ENCODE measurements around the gene UGGT2. TPM values are rescaled to one million over a fixed set of nuclear protein-coding genes. Genes with fewer than 3 reads are reported as not detected.

UGGT2 gene
- total RNA-seq, 4 donors from 2014 or later, result 19.5 to 148 (median 41.0) TPM

DNA sequence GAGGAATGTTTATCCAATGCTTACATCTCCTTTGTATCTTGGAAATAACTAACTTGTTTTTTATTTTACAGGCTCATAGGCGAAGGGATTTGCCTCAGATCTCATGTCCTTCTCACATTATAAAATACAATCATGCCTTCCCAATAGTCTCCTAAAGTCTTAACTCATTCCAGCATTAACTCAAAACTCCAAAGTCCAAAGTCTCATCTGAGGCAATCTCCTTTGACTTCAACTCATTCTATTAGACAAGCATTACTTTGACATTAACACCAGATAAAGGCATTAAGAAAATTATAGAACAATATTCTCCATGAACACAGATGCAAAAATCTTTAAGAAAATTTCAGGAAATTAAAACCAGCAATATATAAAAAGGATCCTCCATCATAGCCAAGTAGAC is 238.7 kb downstream of the UGGT2 start:
- TF ChIP-seq, protein P1, sequence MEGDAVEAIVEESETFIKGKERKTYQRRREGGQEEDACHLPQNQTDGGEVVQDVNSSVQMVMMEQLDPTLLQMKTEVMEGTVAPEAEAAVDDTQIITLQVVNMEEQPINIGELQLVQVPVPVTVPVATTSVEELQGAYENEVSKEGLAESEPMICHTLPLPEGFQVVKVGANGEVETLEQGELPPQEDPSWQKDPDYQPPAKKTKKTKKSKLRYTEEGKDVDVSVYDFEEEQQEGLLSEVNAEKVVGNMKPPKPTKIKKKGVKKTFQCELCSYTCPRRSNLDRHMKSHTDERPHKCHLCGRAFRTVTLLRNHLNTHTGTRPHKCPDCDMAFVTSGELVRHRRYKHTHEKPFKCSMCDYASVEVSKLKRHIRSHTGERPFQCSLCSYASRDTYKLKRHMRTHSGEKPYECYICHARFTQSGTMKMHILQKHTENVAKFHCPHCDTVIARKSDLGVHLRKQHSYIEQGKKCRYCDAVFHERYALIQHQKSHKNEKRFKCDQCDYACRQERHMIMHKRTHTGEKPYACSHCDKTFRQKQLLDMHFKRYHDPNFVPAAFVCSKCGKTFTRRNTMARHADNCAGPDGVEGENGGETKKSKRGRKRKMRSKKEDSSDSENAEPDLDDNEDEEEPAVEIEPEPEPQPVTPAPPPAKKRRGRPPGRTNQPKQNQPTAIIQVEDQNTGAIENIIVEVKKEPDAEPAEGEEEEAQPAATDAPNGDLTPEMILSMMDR (IDR thresholded peaks at IDR 0.05), result no peak
- no peak for TF ChIP-seq POLR2A (IDR thresholded peaks at IDR 0.05)
- no peak for TF ChIP-seq POLR2AphosphoS5 (IDR thresholded peaks at IDR 0.05)
- TF ChIP-seq EP300 (IDR thresholded peaks at IDR 0.05; ENCODE audit: low read depth), result no peak
- Histone ChIP-seq H3K27me3 (no peaks in the 10 kb centered on the region), H3K36me3 (no peaks in the 10 kb centered on the region), H3K4me1 (no peaks in the 10 kb centered on the region), H3K9me3 (peaks cover 12 to 17% of the 10 kb centered on the region in 2 donors), H3K27ac (no peak overlapping the region), H3K4me3 (no peak overlapping the region)
- intact Hi-C loops (cut with DNase I; ENCODE audit: low total_unique reads) (no loop called here), in situ Hi-C loops (cut with MboI; ENCODE audit: low pct_ligation_motif_present in 1 of 4, low pct_unique_long_range_greater_than_20kb in 1 of 4, low sequenced_read_pairs in 3 of 4) (no loop called here)
- 79 to 100% methylated on average over 1 of the region's 1 CpG for WGBS, 2 donors (ENCODE audit: low coverage in 1 of 2)
- DNase-seq, result no peak

DNA sequence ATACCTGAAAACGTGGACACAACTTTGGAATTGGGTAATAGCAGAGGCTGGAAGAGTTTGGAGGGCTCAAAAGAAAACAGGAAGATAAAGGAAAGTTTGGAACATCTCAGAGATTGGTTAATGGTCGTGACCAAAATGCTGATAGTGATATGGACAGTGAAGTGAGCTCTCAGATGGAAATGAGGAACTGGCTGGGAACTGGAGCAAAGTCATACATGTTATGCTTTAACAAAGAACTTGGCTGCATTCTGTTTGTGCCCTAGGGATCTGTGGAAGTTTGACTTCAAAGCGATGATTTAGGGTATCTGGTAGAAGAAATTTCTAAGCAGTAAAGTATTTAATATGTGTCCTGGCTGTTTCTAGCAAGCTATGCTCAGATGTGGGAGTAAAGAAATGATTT is 240.1 kb downstream of the UGGT2 start:
- 84 to 86% methylated on average over 3 of the region's 3 CpGs for WGBS, 2 donors (ENCODE audit: low coverage in 1 of 2)
- TF ChIP-seq POLR2A (IDR thresholded peaks at IDR 0.05) (no peak), EP300 (IDR thresholded peaks at IDR 0.05; ENCODE audit: low read depth) (no peak), POLR2AphosphoS5 (IDR thresholded peaks at IDR 0.05) (no peak)
- TF ChIP-seq, protein P1 (IDR thresholded peaks at IDR 0.05), result no peak
- H3K27me3 ChIP-seq, result no peaks in the 10 kb centered on the region
- H3K4me1 ChIP-seq, result no peaks in the 10 kb centered on the region
- peaks cover 14 to 20% of the 10 kb centered on the region in 2 donors for H3K9me3 ChIP-seq
- no peaks in the 10 kb centered on the region for H3K36me3 ChIP-seq
- H3K27ac ChIP-seq, result no peak overlapping the region
- DNase-seq, result no peak
- no peak overlapping the region for H3K4me3 ChIP-seq
- intact Hi-C loops (cut with DNase I; ENCODE audit: low total_unique reads) (no loop called here), in situ Hi-C loops (cut with MboI; ENCODE audit: low pct_ligation_motif_present in 1 of 4, low pct_unique_long_range_greater_than_20kb in 1 of 4, low sequenced_read_pairs in 3 of 4) (no loop called here)

DNA sequence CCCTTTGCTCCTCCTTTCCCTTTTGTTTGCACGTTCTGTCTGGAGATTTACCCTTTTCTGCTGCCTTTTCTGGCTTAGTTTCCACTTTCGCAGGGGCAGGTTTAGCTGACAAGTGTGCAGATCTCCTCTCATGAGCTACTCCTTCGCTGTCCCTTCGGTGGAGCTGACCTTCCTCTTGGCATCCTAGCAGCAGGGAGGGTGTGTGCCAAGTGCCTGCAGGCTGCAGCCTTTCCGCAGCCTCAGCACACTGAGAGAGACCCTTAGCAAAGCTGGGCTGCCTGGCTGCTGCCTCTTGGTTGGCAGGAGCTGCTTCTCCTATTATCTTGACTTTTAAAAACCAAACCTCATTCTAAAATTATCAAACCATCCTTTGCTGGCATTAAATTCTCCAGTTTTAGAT is 243.8 kb downstream of the UGGT2 start:
- TF ChIP-seq, protein P1 (IDR thresholded peaks at IDR 0.05), result no peak
- TF ChIP-seq EP300 (IDR thresholded peaks at IDR 0.05; ENCODE audit: low read depth), result no peak
- no peak for TF ChIP-seq POLR2AphosphoS5 (IDR thresholded peaks at IDR 0.05)
- no peak for TF ChIP-seq POLR2A (IDR thresholded peaks at IDR 0.05)
- intact Hi-C loops (cut with DNase I; ENCODE audit: low total_unique reads) (no loop called here), in situ Hi-C loops (cut with MboI; ENCODE audit: low pct_ligation_motif_present in 1 of 4, low pct_unique_long_range_greater_than_20kb in 1 of 4, low sequenced_read_pairs in 3 of 4) (no loop called here)
- Histone ChIP-seq H3K27me3 (no peaks in the 10 kb centered on the region), H3K9me3 (peaks cover 14 to 27% of the 10 kb centered on the region in 2 donors), H3K4me3 (no peak overlapping the region), H3K27ac (no peak overlapping the region), H3K4me1 (no peaks in the 10 kb centered on the region), H3K36me3 (no peaks in the 10 kb centered on the region)
- 90 to 91% methylated on average over 2 to 5 of the region's 5 CpGs for WGBS, 2 donors (ENCODE audit: low coverage in 1 of 2)
- DNase-seq, result no peak

DNA sequence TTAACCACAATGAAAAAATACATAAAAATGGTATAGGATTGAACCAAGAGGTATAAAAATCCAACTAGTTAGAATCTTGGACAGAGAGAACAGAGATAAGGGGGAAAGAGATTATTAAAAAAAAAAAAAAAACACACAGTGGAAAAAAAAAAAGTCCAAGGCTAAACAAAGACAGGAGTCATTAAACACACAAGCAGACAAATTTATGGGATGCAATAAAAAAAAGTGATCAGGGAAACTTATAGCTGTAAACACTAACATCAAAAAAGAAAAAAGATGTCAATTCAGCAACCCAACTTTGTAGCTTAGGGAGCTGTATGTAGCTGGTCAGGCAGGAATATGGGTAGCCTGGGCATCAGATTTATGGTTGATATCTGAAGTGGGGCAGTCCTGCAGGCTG is 247.3 kb downstream of the UGGT2 start:
- intact Hi-C loops (cut with DNase I; ENCODE audit: low total_unique reads) (no loop called here), in situ Hi-C loops (cut with MboI; ENCODE audit: low pct_ligation_motif_present in 1 of 4, low pct_unique_long_range_greater_than_20kb in 1 of 4, low sequenced_read_pairs in 3 of 4) (no loop called here)
- H3K27ac ChIP-seq, result no peak overlapping the region
- H3K9me3 ChIP-seq, result peaks cover 5 to 17% of the 10 kb centered on the region in 2 donors
- no peak overlapping the region for H3K4me3 ChIP-seq
- H3K27me3 ChIP-seq, result no peaks in the 10 kb centered on the region
- TF ChIP-seq EP300 (IDR thresholded peaks at IDR 0.05; ENCODE audit: low read depth) (no peak), POLR2AphosphoS5 (IDR thresholded peaks at IDR 0.05) (no peak), POLR2A (IDR thresholded peaks at IDR 0.05) (no peak)
- TF ChIP-seq, protein P1 (IDR thresholded peaks at IDR 0.05), result no peak
- H3K36me3 ChIP-seq, result no peaks in the 10 kb centered on the region
- H3K4me1 ChIP-seq, result no peaks in the 10 kb centered on the region
- no peak for DNase-seq
